KMS-11 (cell line): Measurements from ENCODE around the gene STPG2.

Experiments used
- H2AFZ ChIP-seq: fragments of 200-600 bp; sonication (generic); 2 replicates; pipeline ENCODE4 v1.6.1; 2016; ENCODE audit warnings: antibody characterized with exemption, mixed run types, low read depth
- H3K27ac ChIP-seq: fragments of 200-600 bp; sonication (generic); 2 replicates; pipeline ENCODE4 v1.6.1; 2016; ENCODE audit warnings: mild to moderate bottlenecking, mixed run types
- H3K27me3 ChIP-seq: fragments of 200-600 bp; sonication (generic); 2 replicates; pipeline ENCODE4 v1.6.1; 2017; ENCODE audit warnings: mild to moderate bottlenecking, low read depth, mixed run types, moderate library complexity; ENCODE audit not compliant: insufficient read depth
- H3K36me3 ChIP-seq: fragments of 200-600 bp; sonication (generic); 2 replicates; pipeline ENCODE4 v1.6.1; 2017; ENCODE audit warnings: mild to moderate bottlenecking, mixed run types; ENCODE audit not compliant: insufficient read depth
- H3K4me1 ChIP-seq: fragments of 200-600 bp; sonication (generic); 2 replicates; pipeline ENCODE4 v1.6.1; 2016; ENCODE audit warnings: mild to moderate bottlenecking, low read depth, mixed run types; ENCODE audit not compliant: poor library complexity, severe bottlenecking
- H3K4me2 ChIP-seq: fragments of 200-600 bp; sonication (generic); 2 replicates; pipeline ENCODE4 v1.7.0; 2016; ENCODE audit warnings: mild to moderate bottlenecking, mixed run types
- H3K4me3 ChIP-seq: fragments of 200-600 bp; sonication (generic); IDR thresholded peaks from 2 replicates; pipeline ENCODE4 v1.6.1; 2017; ENCODE audit warnings: low read depth, low read length, mixed read lengths; ENCODE audit not compliant: insufficient read depth
- H3K79me2 ChIP-seq: fragments of 200-600 bp; sonication (generic); 2 replicates; pipeline ENCODE4 v1.6.1; 2016; ENCODE audit warnings: low read depth, mixed run types; ENCODE audit not compliant: insufficient read depth
- H3K9ac ChIP-seq: fragments of 200-600 bp; sonication (generic); 2 replicates; pipeline ENCODE4 v1.6.1; 2016; ENCODE audit warnings: mild to moderate bottlenecking, mixed run types
- H4K20me1 ChIP-seq: fragments of 200-600 bp; sonication (generic); 2 replicates; pipeline ENCODE4 v1.6.1; 2016; ENCODE audit warnings: mild to moderate bottlenecking, mixed run types; ENCODE audit not compliant: insufficient read depth
- CTCF ChIP-seq: fragments of 200-600 bp; sonication (generic); conservative IDR thresholded peaks from 2 replicates; pipeline ENCODE4 v1.6.1; 2017; ENCODE audit warnings: low read depth, mild to moderate bottlenecking, antibody characterized with exemption, low read length, moderate library complexity, mixed read lengths

The STPG2 gene

DNA sequence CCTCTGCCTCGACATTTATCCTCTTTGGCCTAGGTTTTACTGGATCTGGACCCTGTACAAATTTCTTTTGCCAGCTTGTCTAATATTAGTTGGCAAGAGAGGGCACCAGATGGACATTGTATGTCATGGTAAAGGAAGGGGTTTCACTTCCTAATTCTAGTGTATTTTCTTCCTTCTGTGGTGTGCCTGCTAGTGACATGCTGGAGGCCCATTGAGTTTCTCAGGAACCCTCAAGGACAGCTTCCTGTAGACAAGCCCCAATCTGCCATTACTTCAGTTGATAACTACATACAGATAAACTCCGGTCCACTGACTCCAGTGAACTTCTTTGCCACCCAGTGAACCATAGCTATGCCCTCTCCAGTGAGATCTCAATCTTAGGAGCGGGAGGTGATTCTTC lies 116.9 kb downstream of the STPG2 start:
- Histone ChIP-seq H3K27me3 (no peaks in the 10 kb centered on the region), H3K4me1 (no peaks in the 10 kb centered on the region), H4K20me1 (no peaks in the 10 kb centered on the region), H3K9ac (no peak overlapping the region), H3K79me2 (no peaks in the 10 kb centered on the region), H3K4me2 (no peak overlapping the region), H3K36me3 (no peaks in the 10 kb centered on the region), H2AFZ (no peak overlapping the region), H3K4me3 (no peak overlapping the region), H3K27ac (no peak overlapping the region)
- TF ChIP-seq CTCF, result no peak

- Histone ChIP-seq H3K36me3 (no peaks in the 10 kb centered on the region), H3K9ac (no peak overlapping the region), H3K27ac (no peak overlapping the region), H3K79me2 (no peaks in the 10 kb centered on the region), H3K4me1 (no peaks in the 10 kb centered on the region), H2AFZ (no peak overlapping the region), H3K4me3 (no peak overlapping the region), H3K4me2 (no peak overlapping the region), H4K20me1 (no peaks in the 10 kb centered on the region), H3K27me3 (no peaks in the 10 kb centered on the region)
- no peak for TF ChIP-seq CTCF
Observed at GRCh38 chr4:98006814-98007412, 136.4 kb downstream of the STPG2 start.

DNA sequence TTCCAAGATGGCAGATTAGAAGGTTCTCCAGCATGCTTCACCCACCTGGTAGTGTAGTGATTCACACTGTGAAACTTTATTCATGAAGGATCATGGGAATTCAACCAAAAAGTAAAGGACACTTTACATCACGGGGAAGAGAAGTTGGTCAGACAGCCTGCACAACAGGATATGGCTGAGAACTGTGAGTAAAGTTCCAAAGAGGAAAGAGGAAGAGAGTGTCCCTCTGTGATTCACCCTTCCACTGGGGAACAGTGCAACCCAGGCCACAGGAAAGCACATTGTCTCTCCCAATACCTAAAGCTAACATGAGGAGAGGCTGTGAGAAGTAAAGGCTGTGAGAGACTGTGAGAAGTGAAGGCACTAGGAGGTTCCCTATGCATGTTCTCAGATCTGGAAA lies 137.2 kb downstream of the STPG2 start:
- no peak for TF ChIP-seq CTCF
- H2AFZ ChIP-seq, result no peak overlapping the region
- no peaks in the 10 kb centered on the region for H3K36me3 ChIP-seq
- H3K4me3 ChIP-seq, result no peak overlapping the region
- H3K27ac ChIP-seq, result no peak overlapping the region
- H3K4me2 ChIP-seq, result no peak overlapping the region
- no peaks in the 10 kb centered on the region for H3K27me3 ChIP-seq
- no peaks in the 10 kb centered on the region for H3K79me2 ChIP-seq
- no peak overlapping the region for H3K9ac ChIP-seq
- no peaks in the 10 kb centered on the region for H3K4me1 ChIP-seq
- H4K20me1 ChIP-seq, result no peaks in the 10 kb centered on the region

GRCh38 chr4:98000940-98001339 lies 142.3 kb downstream of the STPG2 start:
- H3K27me3 ChIP-seq, result no peaks in the 10 kb centered on the region
- H3K79me2 ChIP-seq, result no peaks in the 10 kb centered on the region
- H3K36me3 ChIP-seq, result no peaks in the 10 kb centered on the region
- no peak for TF ChIP-seq CTCF
- no peak overlapping the region for H2AFZ ChIP-seq
- H3K9ac ChIP-seq, result no peak overlapping the region
- no peaks in the 10 kb centered on the region for H4K20me1 ChIP-seq
- no peak overlapping the region for H3K27ac ChIP-seq
- H3K4me3 ChIP-seq, result no peak overlapping the region
- no peaks in the 10 kb centered on the region for H3K4me1 ChIP-seq
- no peak overlapping the region for H3K4me2 ChIP-seq
